H7 (cell line): ENCODE data around the gene CUEDC1. TPM values are rescaled to one million over a fixed set of nuclear protein-coding genes. Genes with fewer than 3 reads are reported as not detected.

Source experiments
- DNase-seq: peaks from one replicate; pipeline ENCODE4 v3.0.0; 2012
- H3K27me3 ChIP-seq: 2 replicates; pipeline ENCODE4 v1.6.0; 2011; ENCODE audit warnings: mild to moderate bottlenecking, low read length; ENCODE audit not compliant: control insufficient read depth, insufficient read depth
- H3K36me3 ChIP-seq: replicated peaks from 2 replicates; pipeline ENCODE4 v1.5.1; 2011; ENCODE audit warnings: low read length; ENCODE audit not compliant: control insufficient read depth, insufficient read depth
- H3K4me3 ChIP-seq: 2 replicates; pipeline ENCODE4 v1.5.1; 2011; ENCODE audit warnings: low read depth, mild to moderate bottlenecking, control low read depth, low read length, moderate library complexity; ENCODE audit not compliant: insufficient read depth
- total RNA-seq: library from RNA; depleted of rRNA; stranded (reverse); fragments of >200 nt; shearing (Covaris generic); gene quantifications from 2 replicates; pipeline ENCODE4 v1.2.3, GENCODE V29; 2014

The CUEDC1 gene
- total RNA-seq, 1 experiment from 2014 or later, result 13.9 TPM

GRCh38 chr17:57898487-57899311 is 56.5 kb downstream of the CUEDC1 start:
- no peaks in the 10 kb centered on the region for H3K36me3 ChIP-seq
- no peak overlapping the region for H3K4me3 ChIP-seq
- peak; percentile 92 for DNase-seq
- no peaks in the 10 kb centered on the region for H3K27me3 ChIP-seq

DNA sequence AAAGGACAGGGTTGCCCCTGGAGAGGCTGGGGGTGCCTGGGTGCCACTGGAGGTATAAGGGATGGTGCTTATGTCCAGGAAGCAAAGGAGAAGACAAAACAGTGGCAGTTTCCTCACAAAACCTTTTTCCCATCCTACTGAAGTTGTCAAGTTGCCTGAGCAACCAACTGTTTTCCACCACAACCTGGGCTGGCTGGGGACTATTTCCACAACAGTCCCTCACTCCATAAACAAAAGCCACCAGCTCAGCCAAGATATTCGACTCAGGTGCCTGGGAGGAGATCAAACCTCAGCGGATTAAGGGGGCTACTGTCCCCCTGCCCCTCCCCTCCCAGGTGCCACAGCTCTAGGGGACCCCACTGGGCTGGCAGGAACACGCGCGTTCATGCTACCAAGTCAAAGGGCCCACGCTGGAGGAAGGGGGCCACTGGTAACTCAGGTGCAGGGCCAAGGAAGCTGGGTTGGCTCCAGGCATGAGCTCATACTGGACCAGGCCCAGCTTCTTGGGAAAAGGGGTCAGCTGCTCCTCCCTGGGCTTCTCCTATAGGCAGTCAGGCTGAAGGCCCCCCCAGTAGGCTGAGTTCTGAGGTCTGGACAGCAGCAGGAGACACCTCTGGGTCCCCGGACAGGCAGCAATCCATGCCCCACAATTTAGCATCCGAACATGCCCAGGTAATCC is 59.7 kb downstream of the CUEDC1 start:
- no peaks in the 10 kb centered on the region for H3K36me3 ChIP-seq
- no peaks in the 10 kb centered on the region for H3K27me3 ChIP-seq
- H3K4me3 ChIP-seq, result no peak overlapping the region
- DNase-seq, result no peak

DNA sequence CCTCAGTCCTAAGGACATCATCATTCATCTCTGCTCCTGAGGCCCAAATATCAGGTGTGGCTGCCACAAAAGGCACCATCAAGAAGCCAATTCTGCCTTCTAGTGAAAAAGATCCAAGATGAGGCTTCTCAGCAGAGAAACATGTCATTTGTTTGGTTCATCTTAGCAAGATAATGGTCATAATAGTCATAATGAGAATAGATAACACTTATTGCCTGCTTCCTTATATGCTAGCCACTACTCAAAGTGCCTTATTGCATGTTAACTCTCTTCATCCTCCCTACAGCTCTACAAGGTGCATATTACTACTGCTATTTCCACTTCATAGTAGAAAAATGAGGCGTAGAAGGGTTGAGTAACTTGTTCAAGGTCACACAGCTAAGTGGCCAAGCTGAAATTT is 60.4 kb downstream of the CUEDC1 start:
- no peak overlapping the region for H3K4me3 ChIP-seq
- DNase-seq, result no peak
- no peaks in the 10 kb centered on the region for H3K27me3 ChIP-seq
- H3K36me3 ChIP-seq, result no peaks in the 10 kb centered on the region

GRCh38 chr17:57892820-57893595 is 62.2 kb downstream of the CUEDC1 start:
- Histone ChIP-seq H3K36me3 (no peaks in the 10 kb centered on the region), H3K27me3 (no peaks in the 10 kb centered on the region), H3K4me3 (no peak overlapping the region)
- DNase-seq, result peak; percentile 70

GRCh38 chr17:57892146-57892819 is 62.9 kb downstream of the CUEDC1 start:
- Histone ChIP-seq H3K27me3 (no peaks in the 10 kb centered on the region), H3K4me3 (no peak overlapping the region), H3K36me3 (no peaks in the 10 kb centered on the region)
- peak; percentile 96 for DNase-seq

- no peaks in the 10 kb centered on the region for H3K27me3 ChIP-seq
- no peak for DNase-seq
- no peaks in the 10 kb centered on the region for H3K36me3 ChIP-seq
- H3K4me3 ChIP-seq, result no peak overlapping the region
These were observed 64.4 kb downstream of the CUEDC1 start for GRCh38 chr17:57890857-57891232.

DNA sequence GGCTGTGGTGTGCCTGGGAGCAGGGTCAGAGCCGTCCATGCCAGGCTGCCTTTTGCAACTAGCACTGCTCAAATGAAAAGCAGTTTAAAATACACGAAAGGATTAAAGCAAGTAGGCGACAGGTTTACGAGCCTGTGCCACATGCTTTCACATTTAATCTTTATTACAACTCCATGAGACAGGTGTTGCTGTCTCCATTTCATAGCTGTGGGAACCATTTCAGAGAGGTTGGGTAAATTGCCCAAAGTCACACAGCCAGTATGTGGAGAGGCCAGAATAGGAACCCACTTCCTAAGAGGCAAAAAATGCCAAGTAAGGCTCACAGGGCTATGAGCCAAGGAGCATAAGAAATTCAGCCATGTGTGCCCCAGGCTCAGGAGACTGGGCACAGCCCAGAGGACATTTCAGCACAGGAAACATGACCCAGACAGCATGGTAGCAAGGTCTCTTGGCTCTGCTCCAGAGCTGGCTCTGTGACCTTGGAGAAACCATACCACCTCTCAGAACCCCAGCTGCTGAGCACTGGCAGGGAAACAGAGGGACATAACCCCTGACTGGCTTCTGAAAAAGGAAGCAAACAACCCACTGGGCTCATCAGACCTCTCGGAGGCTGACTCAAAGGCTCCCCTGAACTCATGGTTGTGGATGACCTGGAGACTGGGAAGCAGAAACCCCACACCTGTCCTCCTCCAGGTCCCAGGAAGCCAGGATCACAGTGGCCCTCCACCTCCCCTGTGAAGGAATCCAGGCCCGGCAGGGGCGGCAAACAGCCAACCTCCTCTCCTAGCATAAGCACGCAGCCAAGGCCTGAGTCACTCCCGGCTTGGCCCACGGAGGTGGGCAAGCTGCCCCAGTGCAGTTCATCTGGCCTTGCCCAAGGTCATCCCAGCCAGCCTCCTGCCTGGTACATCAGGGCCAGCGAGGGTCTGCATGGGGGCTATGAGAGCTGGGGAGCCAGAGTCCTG is 65.0 kb downstream of the CUEDC1 start:
- H3K4me3 ChIP-seq, result no peak overlapping the region
- no peaks in the 10 kb centered on the region for H3K36me3 ChIP-seq
- no peak for DNase-seq
- no peaks in the 10 kb centered on the region for H3K27me3 ChIP-seq

- no peaks in the 10 kb centered on the region for H3K36me3 ChIP-seq
- no peak for DNase-seq
- no peaks in the 10 kb centered on the region for H3K27me3 ChIP-seq
- no peak overlapping the region for H3K4me3 ChIP-seq
These were observed 66.0 kb downstream of the CUEDC1 start for GRCh38 chr17:57889252-57889651.

- Histone ChIP-seq H3K27me3 (no peaks in the 10 kb centered on the region), H3K4me3 (no peak overlapping the region), H3K36me3 (no peaks in the 10 kb centered on the region)
- no peak for DNase-seq
These were observed 66.6 kb downstream of the CUEDC1 start for GRCh38 chr17:57888311-57889216.

DNA sequence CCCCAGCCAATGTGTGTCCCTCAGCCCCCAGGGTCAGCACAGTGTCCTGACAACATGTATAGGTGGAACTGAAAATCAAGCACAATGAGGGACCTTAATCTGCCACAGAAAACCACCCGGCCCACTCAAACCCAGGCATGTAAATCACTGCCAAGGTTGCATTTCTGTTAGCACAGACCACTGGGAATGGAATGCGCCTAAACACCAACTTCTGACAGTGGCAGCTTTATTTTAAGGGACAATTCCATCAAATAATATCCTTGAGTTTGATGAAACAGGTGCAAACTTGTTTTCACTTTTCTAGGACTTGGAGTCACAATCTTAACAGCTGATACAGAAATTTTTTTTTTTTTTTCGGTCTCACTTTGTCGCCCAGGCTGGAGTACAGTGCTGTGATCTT is 68.1 kb downstream of the CUEDC1 start:
- Histone ChIP-seq H3K4me3 (no peak overlapping the region), H3K36me3 (no peaks in the 10 kb centered on the region), H3K27me3 (no peaks in the 10 kb centered on the region)
- no peak for DNase-seq

DNA sequence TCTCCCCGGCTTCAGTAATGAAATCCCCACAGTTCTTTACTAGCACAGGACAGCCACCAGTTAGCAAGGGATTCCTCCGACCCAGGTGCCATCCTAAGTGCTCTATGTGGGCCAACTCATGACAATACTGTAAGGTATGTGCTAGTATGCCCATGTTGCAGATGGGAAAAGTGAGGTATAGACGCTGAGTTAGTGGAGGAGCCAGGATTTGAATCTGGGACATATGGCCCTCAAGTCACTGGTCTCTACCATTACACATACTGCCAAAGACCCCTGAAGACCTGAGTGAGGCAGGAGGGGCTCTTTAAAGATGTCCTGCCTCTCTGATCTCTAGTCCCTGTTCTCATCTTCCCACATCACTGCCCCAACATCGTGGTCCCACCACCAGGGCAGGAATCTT is 69.2 kb downstream of the CUEDC1 start:
- Histone ChIP-seq H3K36me3 (no peaks in the 10 kb centered on the region), H3K4me3 (no peak overlapping the region), H3K27me3 (no peaks in the 10 kb centered on the region)
- no peak for DNase-seq

DNA sequence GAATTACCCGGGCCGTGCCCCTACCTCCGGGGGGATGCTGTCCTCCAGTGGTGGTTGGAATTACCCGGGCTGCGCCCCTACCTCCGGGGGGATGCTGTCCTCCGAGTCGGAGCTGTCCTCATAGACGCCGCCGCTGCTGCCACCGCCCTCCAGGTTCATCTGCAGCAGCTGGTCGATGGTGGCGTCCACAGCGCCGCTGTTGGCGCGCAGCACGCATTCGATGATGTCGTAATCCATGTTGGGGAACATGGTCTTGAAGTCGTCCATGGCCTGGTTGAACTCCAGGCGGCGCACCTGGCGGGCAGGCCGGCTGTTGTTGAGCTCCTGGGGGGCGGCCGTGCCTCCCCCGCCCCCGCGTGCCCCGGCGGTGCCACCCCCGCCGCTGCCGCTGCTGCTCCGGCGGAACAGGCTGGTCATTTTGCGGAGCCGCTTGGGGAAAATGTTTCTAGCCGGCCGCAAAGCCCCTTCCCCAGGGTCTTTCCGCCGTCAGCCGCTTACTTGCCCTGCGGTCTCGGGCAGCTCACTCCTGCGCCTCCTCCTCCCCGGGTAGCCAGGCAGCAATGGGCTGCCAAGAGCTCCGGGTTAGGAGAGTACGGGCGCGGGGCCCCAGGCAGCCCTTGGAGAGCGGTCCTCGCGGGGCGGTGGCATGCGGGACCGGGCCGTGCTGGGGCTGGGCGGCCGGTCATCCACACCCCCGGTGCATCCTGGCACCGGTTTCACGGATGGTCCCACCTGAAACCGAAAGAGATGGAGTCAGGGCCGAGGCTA is 69.9 kb downstream of the CUEDC1 start:
- H3K27me3 ChIP-seq, result no peaks in the 10 kb centered on the region
- no peak overlapping the region for H3K4me3 ChIP-seq
- peak; percentile 67 for DNase-seq
- H3K36me3 ChIP-seq, result no peaks in the 10 kb centered on the region
